Fibroblast of lung (primary cell): ENCODE data around the gene SEC23IP. TPM values are rescaled to one million over a fixed set of nuclear protein-coding genes. Genes with fewer than 3 reads are reported as not detected.
"Not testable (repeated sequence)": the region's sequence is repeated elsewhere in the genome, so short reads cannot be mapped to it uniquely, and the experiment has no call there.

ENCODE experiments used
- DNase-seq, 2 donors: peaks; one replicate each; pipeline versions ENCODE4 v3.0.0 to v3.0.0-alpha.2; 2010; ENCODE audit warnings: low read depth in 2 of 2
- H2AFZ ChIP-seq: 2 replicates; pipeline ENCODE4 v1.5.1; 2012; ENCODE audit warnings: low read length, control low read depth, inconsistent platforms
- H3K27ac ChIP-seq: 2 replicates; pipeline ENCODE4 v1.5.1; 2011; ENCODE audit warnings: low read length, control low read depth; ENCODE audit not compliant: insufficient read depth
- H3K27me3 ChIP-seq: 2 replicates; pipeline ENCODE4 v1.5.1; 2011; ENCODE audit warnings: mild to moderate bottlenecking, low read length; ENCODE audit not compliant: control insufficient read depth, insufficient read depth
- H3K36me3 ChIP-seq: 2 replicates; pipeline ENCODE4 v1.5.1; 2011; ENCODE audit warnings: low read length; ENCODE audit not compliant: control insufficient read depth, insufficient read depth
- H3K4me1 ChIP-seq: 2 replicates; pipeline ENCODE4 v1.5.1; 2011; ENCODE audit warnings: low read length; ENCODE audit not compliant: control insufficient read depth, insufficient read depth; ENCODE audit errors: extremely low read depth
- H3K4me2 ChIP-seq: 2 replicates; pipeline ENCODE4 v1.5.1; 2011; ENCODE audit warnings: low read length, control low read depth; ENCODE audit not compliant: insufficient read depth; ENCODE audit errors: extremely low read depth
- H3K4me3 ChIP-seq, 4 experiments: fragments of 200-600 bp in 1 of 4; sonication (generic) in 1 of 4; replicated peaks in 1 of 4; 2 replicates each; pipeline ENCODE4 v1.5.1; 2011 to 2016; ENCODE audit warnings: low read length in 4 of 4, low read depth in 3 of 4, mild to moderate bottlenecking in 3 of 4, control low read depth in 2 of 4, inconsistent platforms in 1 of 4, mixed read lengths in 1 of 4; ENCODE audit not compliant: insufficient read depth in 1 of 4; ENCODE audit errors: control extremely low read depth in 1 of 4
- H3K79me2 ChIP-seq: 2 replicates; pipeline ENCODE4 v1.5.1; 2012; ENCODE audit warnings: mild to moderate bottlenecking, low read length, inconsistent platforms; ENCODE audit not compliant: control insufficient read depth, insufficient read depth
- H3K9ac ChIP-seq: 2 replicates; pipeline ENCODE4 v1.5.1; 2011; ENCODE audit warnings: mild to moderate bottlenecking, low read length, control low read depth; ENCODE audit not compliant: insufficient read depth
- H3K9me3 ChIP-seq: 2 replicates; pipeline ENCODE4 v1.5.1; 2012; ENCODE audit warnings: low read depth, low read length; ENCODE audit not compliant: control insufficient read depth, insufficient read depth
- H4K20me1 ChIP-seq: 2 replicates; pipeline ENCODE4 v1.5.1; 2011; ENCODE audit warnings: low read length; ENCODE audit not compliant: control insufficient read depth, insufficient read depth; ENCODE audit errors: extremely low read depth
- EZH2 ChIP-seq: IDR thresholded peaks from 2 replicates; pipeline ENCODE4 v1.5.1; 2012; ENCODE audit warnings: low read length, control low read depth, mild to moderate bottlenecking; ENCODE audit errors: missing control alignments
- polyA plus RNA-seq, 2 donors: library from polyadenylated mRNA; depleted of rRNA in 1 of 2; stranded (reverse) in 1 of 2; unstranded in 1 of 2; fragments of >200 nt; gene quantifications; 2 replicates each; pipeline ENCODE4 v1.2.1, GENCODE V29; 2011 to 2012; ENCODE audit warnings: missing spikeins in 1 of 2
- total RNA-seq: library from RNA; depleted of rRNA; stranded (reverse); fragments of >200 nt; gene quantifications from 2 replicates; pipeline ENCODE4 v1.2.1, GENCODE V29; 2014
- TF ChIP-seq, protein P1 (sequence below), 2 donors: IDR thresholded peaks in 1 of 2; conservative IDR thresholded peaks in 1 of 2; 1 replicate in 1 of 2; 2 replicates in 1 of 2; pipeline ENCODE4 v1.5.1; 2011 to 2012; ENCODE audit warnings: low read length in 2 of 2, control low read depth in 1 of 2, inconsistent platforms in 1 of 2, low read depth in 1 of 2, mild to moderate bottlenecking in 1 of 2

The SEC23IP gene
- total and polyA plus RNA-seq, 2 donors (not counting 1 experiment from before 2014, with no cell fraction given) = 16.3 to 47.1 TPM

DNA sequence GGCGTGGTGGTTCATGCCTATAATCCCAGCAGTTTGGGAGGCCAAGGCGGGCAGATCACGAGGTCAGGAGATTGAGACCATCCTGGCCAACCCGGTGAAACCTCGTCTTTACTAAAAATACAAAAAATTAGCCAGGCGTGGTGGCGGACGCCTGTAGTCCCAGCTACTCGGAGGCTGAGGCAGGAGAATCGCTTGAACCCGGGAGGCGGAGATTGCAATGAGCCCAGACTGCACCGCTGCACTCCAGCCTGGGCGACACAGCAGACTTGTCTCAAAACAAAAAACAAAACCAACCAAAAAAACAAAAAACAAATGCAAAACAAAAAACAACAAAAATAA is 712 bp upstream of the SEC23IP start:
- Histone ChIP-seq H3K79me2 (peaks cover 35% of the 10 kb centered on the region), H2AFZ (peak overlapping the region; percentile 83), H3K4me1 (peaks cover 21% of the 10 kb centered on the region), H3K4me2 (peak overlapping the region; percentile 88), H3K4me3 (peak overlapping the region; percentile 74 to 99 (median 97)), H3K27ac (peak overlapping the region; percentile 94)
- H3K9ac ChIP-seq, H3K27me3 ChIP-seq, H3K36me3 ChIP-seq, DNase-seq, H4K20me1 ChIP-seq, H3K9me3 ChIP-seq: not testable (repeated sequence)

- TF ChIP-seq EZH2 = no peak
- TF ChIP-seq, protein P1, sequence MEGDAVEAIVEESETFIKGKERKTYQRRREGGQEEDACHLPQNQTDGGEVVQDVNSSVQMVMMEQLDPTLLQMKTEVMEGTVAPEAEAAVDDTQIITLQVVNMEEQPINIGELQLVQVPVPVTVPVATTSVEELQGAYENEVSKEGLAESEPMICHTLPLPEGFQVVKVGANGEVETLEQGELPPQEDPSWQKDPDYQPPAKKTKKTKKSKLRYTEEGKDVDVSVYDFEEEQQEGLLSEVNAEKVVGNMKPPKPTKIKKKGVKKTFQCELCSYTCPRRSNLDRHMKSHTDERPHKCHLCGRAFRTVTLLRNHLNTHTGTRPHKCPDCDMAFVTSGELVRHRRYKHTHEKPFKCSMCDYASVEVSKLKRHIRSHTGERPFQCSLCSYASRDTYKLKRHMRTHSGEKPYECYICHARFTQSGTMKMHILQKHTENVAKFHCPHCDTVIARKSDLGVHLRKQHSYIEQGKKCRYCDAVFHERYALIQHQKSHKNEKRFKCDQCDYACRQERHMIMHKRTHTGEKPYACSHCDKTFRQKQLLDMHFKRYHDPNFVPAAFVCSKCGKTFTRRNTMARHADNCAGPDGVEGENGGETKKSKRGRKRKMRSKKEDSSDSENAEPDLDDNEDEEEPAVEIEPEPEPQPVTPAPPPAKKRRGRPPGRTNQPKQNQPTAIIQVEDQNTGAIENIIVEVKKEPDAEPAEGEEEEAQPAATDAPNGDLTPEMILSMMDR (conservative IDR thresholded peaks at IDR 0.05 in 1 of 2, IDR thresholded peaks at IDR 0.05 in 1 of 2; ENCODE audit: low read depth in 1 of 2, low read length in 2 of 2) = no peak
- H3K79me2 ChIP-seq = peaks cover 42% of the 10 kb centered on the region
- no peaks in the 10 kb centered on the region for H3K9me3 ChIP-seq
- H3K4me3 ChIP-seq = peak overlapping the region; percentile 74 to 99 (median 97)
- H3K4me2 ChIP-seq = peak overlapping the region; percentile 93
- peak overlapping the region; percentile 91 for H2AFZ ChIP-seq
- peak overlapping the region; percentile 90 for H3K9ac ChIP-seq
- no peak for DNase-seq
- H3K36me3 ChIP-seq = peaks cover 1% of the 10 kb centered on the region
- peak overlapping the region; percentile 94 for H3K27ac ChIP-seq
- peaks cover 6% of the 10 kb centered on the region for H4K20me1 ChIP-seq
- peaks cover 21% of the 10 kb centered on the region for H3K4me1 ChIP-seq
- no peaks in the 10 kb centered on the region for H3K27me3 ChIP-seq
Measured at GRCh38 chr10:119893074-119893473, 544 bp downstream of the SEC23IP start.

GRCh38 chr10:119893845-119894427 is 1.4 kb downstream of the SEC23IP start:
- TF ChIP-seq, protein P1 (conservative IDR thresholded peaks at IDR 0.05 in 1 of 2, IDR thresholded peaks at IDR 0.05 in 1 of 2; ENCODE audit: low read depth in 1 of 2, low read length in 2 of 2) = no peak
- no peak for TF ChIP-seq EZH2
- no peak overlapping the region for H3K9ac ChIP-seq

More at GRCh38 chr10:119893845-119894427, 1.4 kb downstream of the SEC23IP start:
- H3K36me3 ChIP-seq = peaks cover 4% of the 10 kb centered on the region
- H3K4me1 ChIP-seq = peaks cover 21% of the 10 kb centered on the region
- peak overlapping the region; percentile 34 to 99 (median 70) for H3K4me3 ChIP-seq
- no peaks in the 10 kb centered on the region for H3K9me3 ChIP-seq
- H2AFZ ChIP-seq = no peak overlapping the region
- H3K4me2 ChIP-seq = peak overlapping the region; percentile 69
- peaks cover 6% of the 10 kb centered on the region for H4K20me1 ChIP-seq
- no peaks in the 10 kb centered on the region for H3K27me3 ChIP-seq
- no peak for DNase-seq
- peaks cover 51% of the 10 kb centered on the region for H3K79me2 ChIP-seq
- no peak overlapping the region for H3K27ac ChIP-seq
